GM23248 (cell line): ENCODE measurements around the gene CDS2.

Source experiments
- EZH2 ChIP-seq: fragments of 200-600 bp; sonication (generic); IDR thresholded peaks from 2 replicates; pipeline ENCODE4 v1.6.1; 2018; ENCODE audit warnings: antibody characterized with exemption, mild to moderate bottlenecking; ENCODE audit not compliant: insufficient read depth, poor library complexity, severe bottlenecking
- EZH2phosphoT487 ChIP-seq: fragments of 200-600 bp; sonication (generic); IDR thresholded peaks from 2 replicates; pipeline ENCODE4 v1.6.1; 2018; ENCODE audit warnings: antibody characterized with exemption, moderate library complexity, mild to moderate bottlenecking, low read depth; ENCODE audit not compliant: insufficient read depth

- no peak for TF ChIP-seq EZH2
- no peak for TF ChIP-seq EZH2phosphoT487
Observed at GRCh38 chr20:5180421-5180820, 53.6 kb downstream of the CDS2 start.
